AG04449 (cell line): Measurements from ENCODE around the gene PARP11.

Source experiments
- CTCF ChIA-PET: fragments of 350-600 bp; formaldehyde crosslinking; extraction: SDS; loops from one replicate; lab custom pipeline; 2021; ENCODE audit warnings: antibody characterized with exemption; lab: Yijun Ruan, JAX
- POLR2A ChIA-PET: fragments of 400-600, 350-600 bp; formaldehyde crosslinking; extraction: SDS; loops from one replicate; lab custom pipeline; 2020; ENCODE audit warnings: antibody characterized with exemption, inconsistent platforms; lab: Yijun Ruan, JAX
- DNase-seq: peaks from one replicate; pipeline ENCODE4 v3.0.0-alpha.2; 2010; ENCODE audit warnings: low read depth, low spot score
- H3K4me3 ChIP-seq: 2 replicates; pipeline ENCODE4 v1.5.1; 2011; ENCODE audit warnings: low read depth, mild to moderate bottlenecking, control low read depth, low read length
- TF ChIP-seq, protein P1 (sequence below): IDR thresholded peaks from one replicate; pipeline ENCODE4 v1.5.1; 2011; ENCODE audit warnings: mild to moderate bottlenecking, moderate library complexity, low read length, control low read depth, inconsistent platforms; ENCODE audit not compliant: insufficient read depth; ENCODE audit errors: missing control alignments

Gene PARP11

GRCh38 chr12:3882406-3882805 is 9.2 kb upstream of the PARP11 start:
- TF ChIP-seq, protein P1, sequence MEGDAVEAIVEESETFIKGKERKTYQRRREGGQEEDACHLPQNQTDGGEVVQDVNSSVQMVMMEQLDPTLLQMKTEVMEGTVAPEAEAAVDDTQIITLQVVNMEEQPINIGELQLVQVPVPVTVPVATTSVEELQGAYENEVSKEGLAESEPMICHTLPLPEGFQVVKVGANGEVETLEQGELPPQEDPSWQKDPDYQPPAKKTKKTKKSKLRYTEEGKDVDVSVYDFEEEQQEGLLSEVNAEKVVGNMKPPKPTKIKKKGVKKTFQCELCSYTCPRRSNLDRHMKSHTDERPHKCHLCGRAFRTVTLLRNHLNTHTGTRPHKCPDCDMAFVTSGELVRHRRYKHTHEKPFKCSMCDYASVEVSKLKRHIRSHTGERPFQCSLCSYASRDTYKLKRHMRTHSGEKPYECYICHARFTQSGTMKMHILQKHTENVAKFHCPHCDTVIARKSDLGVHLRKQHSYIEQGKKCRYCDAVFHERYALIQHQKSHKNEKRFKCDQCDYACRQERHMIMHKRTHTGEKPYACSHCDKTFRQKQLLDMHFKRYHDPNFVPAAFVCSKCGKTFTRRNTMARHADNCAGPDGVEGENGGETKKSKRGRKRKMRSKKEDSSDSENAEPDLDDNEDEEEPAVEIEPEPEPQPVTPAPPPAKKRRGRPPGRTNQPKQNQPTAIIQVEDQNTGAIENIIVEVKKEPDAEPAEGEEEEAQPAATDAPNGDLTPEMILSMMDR: no peak
- no peak overlapping the region for H3K4me3 ChIP-seq
- no peak for DNase-seq
- CTCF ChIA-PET: interaction anchor here (0.7 to 8.0 kb wide), 5 partner anchors 11 to 393 kb away, joined by 3 to 241 read pairs (median 12); partner anchors contain the start of gene CCND2
- POLR2A ChIA-PET: no interaction called here

DNA sequence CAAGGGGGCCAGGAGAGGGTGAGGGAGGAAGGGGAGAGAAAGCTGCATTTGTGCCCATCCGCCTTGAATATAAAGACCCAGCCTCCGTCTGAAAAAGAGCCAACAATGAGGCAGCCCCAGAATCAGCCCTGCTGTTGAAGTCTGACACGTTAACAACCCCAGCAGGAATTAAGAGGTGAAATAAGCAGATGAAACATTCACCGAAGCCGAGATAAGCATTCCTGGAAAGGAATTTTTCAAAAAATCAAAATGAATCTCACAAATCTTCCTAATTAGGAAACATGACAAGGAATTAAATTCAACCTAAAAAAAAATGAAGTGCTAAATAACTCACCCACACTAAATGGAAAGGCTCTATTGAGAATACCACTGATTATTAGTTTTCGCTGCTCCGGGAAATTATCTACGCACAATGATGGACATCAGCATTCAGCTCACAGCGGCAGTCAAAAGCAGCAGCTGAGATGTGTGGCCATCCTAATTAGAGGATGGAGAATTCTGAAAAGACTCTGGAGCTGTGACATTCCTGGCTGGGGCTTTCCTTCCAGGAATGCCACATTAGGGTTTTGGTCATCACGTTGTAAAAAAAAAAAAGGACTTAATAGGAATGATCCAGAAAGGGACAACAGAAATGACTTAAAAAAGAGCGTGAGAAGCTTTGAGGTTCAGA is 8.2 kb upstream of the PARP11 start:
- CTCF ChIA-PET: interaction anchor here (4.0 to 8.0 kb wide), 3 partner anchors 12 to 394 kb away, joined by 12 to 241 read pairs (median 124); partner anchors contain the start of gene CCND2

DNA sequence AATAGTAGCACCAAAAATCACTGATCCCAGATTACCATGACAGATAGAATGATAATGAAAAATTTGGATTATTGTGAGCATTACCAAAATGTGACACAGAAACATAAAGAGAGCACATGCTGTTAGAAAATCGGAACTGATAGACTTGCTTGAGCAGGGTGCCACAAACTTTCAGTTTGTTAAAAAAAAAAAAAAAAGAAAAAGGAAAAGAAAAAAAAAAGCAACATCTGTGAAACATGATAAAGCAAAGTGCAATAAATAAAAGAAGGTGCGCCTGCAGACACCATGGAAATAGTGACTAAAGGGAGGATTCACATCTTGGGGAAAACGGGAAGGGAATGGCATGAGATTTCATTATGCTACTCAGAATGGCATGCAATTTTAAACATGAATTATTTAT is 6.6 kb upstream of the PARP11 start:
- H3K4me3 ChIP-seq: no peak overlapping the region
- TF ChIP-seq, protein P1: no peak
- ChIA-PET POLR2A (no interaction called here), CTCF (interaction anchor here (2.3 kb wide), 1 partner anchor 397 kb away, joined by 10 read pairs; no protein-coding TSS in a partner anchor)
- no peak for DNase-seq

More for the DNA sequence above, 8.2 kb upstream of the PARP11 start:
- no peak overlapping the region for H3K4me3 ChIP-seq
- no peak for DNase-seq
- POLR2A ChIA-PET: no interaction called here
- TF ChIP-seq, protein P1: no peak

DNA sequence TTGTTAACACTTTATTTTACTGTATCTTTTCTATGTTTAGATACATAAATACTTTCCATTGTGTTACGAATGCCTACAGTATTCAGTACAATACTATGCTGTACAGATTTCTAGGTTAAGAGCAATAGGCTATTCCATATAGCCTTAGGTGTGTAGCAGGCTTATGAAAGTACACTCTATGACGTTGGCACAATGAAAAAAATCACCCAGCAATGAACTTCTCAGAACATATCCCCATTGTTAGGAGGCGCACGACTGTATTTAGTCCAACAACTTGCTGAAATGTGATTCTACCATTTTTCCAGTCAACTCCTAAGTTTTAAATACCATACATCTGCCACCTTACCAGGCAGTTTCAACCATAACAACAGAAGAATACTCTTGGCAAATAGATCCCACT is 1.8 kb downstream of the PARP11 start:
- POLR2A ChIA-PET: no interaction called here
- CTCF ChIA-PET: no interaction called here
- no peak overlapping the region for H3K4me3 ChIP-seq
- TF ChIP-seq, protein P1: no peak
- no peak for DNase-seq

DNA sequence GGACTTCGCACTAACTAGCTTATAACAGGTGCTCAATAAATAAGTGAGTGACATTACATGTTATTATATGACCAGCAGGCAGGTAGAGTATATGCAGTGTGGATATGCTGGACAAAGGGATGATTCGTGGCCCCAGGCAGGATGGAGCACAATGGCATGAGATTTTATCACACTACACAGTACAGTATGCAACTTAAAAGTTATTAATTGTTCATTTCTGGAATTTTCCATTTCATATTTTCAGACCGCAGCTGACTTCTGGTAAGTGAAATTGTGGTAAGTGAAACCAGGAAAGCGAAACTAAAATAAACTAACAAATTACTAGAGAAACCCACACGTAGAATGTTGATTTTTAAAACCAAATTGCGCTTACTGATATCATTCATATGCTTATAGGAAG is 3.3 kb downstream of the PARP11 start:
- POLR2A ChIA-PET: no interaction called here

DNA sequence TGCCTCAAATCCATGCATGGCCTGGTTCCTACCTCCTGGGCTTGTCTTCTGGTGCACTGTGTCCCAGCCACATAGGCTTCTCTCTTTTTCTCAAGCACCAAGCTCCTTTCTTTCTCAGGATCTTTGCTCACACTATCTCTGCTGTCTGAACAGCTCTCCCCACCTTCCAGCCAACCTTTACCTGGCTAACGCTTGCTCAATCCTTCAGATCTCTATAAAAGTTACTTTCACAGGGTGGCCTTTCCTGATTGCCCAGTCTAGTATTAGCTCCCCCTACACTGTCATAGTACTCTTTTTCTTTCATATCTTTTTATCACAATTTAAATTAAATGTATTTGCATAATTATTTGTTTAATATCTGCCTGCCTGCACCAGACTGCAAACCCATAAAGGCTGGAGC is 3.8 kb downstream of the PARP11 start:
- H3K4me3 ChIP-seq: no peak overlapping the region
- TF ChIP-seq, protein P1: no peak
- DNase-seq: no peak
- POLR2A ChIA-PET: no interaction called here
- CTCF ChIA-PET: interaction anchor here (0.8 to 1.2 kb wide), 3 partner anchors 14 to 569 kb away, joined by 3 to 4 read pairs (median 4); no protein-coding TSS in a partner anchor

More for the DNA sequence above, 3.3 kb downstream of the PARP11 start:
- TF ChIP-seq, protein P1: no peak
- no peak for DNase-seq
- CTCF ChIA-PET: interaction anchor here (0.8 to 1.2 kb wide), 3 partner anchors 13 to 569 kb away, joined by 3 to 4 read pairs (median 4); no protein-coding TSS in a partner anchor
- no peak overlapping the region for H3K4me3 ChIP-seq
